Retinal pigment epithelial cell (primary cell): ENCODE data around the gene BRPF1.

Experiments
- DNase-seq: peaks from one replicate; pipeline ENCODE4 v3.0.0-alpha.2; 2010; ENCODE audit warnings: low read depth
- H3K4me3 ChIP-seq: 2 replicates; pipeline ENCODE4 v1.5.1; 2011; ENCODE audit warnings: mild to moderate bottlenecking, low read length, control low read depth, moderate library complexity
- CTCF ChIP-seq: conservative IDR thresholded peaks from 2 replicates; pipeline ENCODE4 v1.5.1; 2011; ENCODE audit warnings: low read depth, low read length, control low read depth, inconsistent platforms

The BRPF1 gene

GRCh38 chr3:9793161-9793781 lies 61.7 kb downstream of the BRPF1 start:
- TF ChIP-seq CTCF, result no peak
- no peak for DNase-seq
- H3K4me3 ChIP-seq, result peak overlapping the region; percentile 98

- TF ChIP-seq CTCF, result no peak
- no peak for DNase-seq
- H3K4me3 ChIP-seq, result no peak overlapping the region
Observed at GRCh38 chr3:9794400-9794799, 62.9 kb downstream of the BRPF1 start.

- no peak overlapping the region for H3K4me3 ChIP-seq
- TF ChIP-seq CTCF, result no peak
- no peak for DNase-seq
Observed at GRCh38 chr3:9795207-9795606, 63.7 kb downstream of the BRPF1 start.

GRCh38 chr3:9797196-9797945 lies 65.8 kb downstream of the BRPF1 start:
- no peak overlapping the region for H3K4me3 ChIP-seq
- no peak for TF ChIP-seq CTCF
- no peak for DNase-seq
